ENCODE results near the gene BIRC3.
"Not testable (repeated sequence)": the region's sequence is repeated elsewhere in the genome, so short reads cannot be mapped to it uniquely, and the experiment has no call there.

Gene BIRC3

DNA sequence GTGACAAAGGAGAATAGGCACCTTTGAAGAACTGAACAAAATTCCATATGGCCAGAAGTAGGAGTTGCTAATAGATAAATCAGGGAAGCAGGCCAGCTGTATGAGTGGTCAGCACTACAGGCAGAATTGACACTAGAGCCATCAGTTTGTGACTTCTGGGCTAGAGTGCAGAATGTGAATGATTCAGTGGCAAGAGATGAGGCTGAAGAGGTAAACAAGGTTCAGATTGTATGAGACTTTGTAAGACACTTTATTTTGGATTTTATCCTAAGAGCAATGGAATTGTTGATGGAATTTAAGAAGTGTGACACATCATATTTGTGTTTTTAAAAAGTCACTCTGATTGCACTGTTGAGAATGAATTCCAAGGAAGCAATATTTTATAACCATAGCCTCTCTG lies 12.9 kb downstream of the BIRC3 start:
- Histone ChIP-seq H3K36me3 (ENCODE audit: insufficient read depth, low read length) (no peaks in the 10 kb centered on the region), H3K4me2 (ENCODE audit: low read length) (no peak overlapping the region), H3K27me3 (ENCODE audit: control insufficient read depth, insufficient read depth, low read length) (no peaks in the 10 kb centered on the region), H3K4me3 (ENCODE audit: low read length) (no peak overlapping the region), H3K4me1 (ENCODE audit: control insufficient read depth, insufficient read depth, low read length) (peaks cover 14% of the 10 kb centered on the region), H3K9ac (ENCODE audit: low read depth, low read length) (no peak overlapping the region), H3K9me3 (replicated peaks; ENCODE audit: low read length) (no peaks in the 10 kb centered on the region)

DNA sequence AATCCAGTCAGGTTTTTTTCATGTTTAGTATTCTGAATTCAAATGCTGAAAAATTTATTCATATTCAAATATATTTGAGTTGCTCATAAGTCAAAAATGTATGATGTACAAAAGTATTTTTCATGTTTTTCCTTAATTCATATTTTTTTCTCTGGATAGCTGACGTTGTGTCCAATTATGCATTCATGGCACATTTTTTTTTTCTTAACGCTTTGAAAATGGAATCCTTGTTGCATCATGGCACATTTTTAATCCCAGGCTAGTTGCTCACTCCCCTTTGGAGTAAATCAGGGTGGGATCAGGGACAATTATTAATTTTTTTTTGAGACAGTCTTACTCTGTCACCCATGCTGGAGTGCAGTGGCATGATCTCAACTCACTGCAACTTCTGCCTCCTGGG lies 14.1 kb downstream of the BIRC3 start:
- H3K36me3 ChIP-seq (ENCODE audit: insufficient read depth, low read length) = no peaks in the 10 kb centered on the region
- no peak overlapping the region for H3K9ac ChIP-seq (ENCODE audit: low read depth, low read length)
- no peak overlapping the region for H3K4me2 ChIP-seq (ENCODE audit: low read length)
- no peaks in the 10 kb centered on the region for H3K27me3 ChIP-seq (ENCODE audit: control insufficient read depth, insufficient read depth, low read length)
- H3K4me1 ChIP-seq (ENCODE audit: control insufficient read depth, insufficient read depth, low read length) = peaks cover 14% of the 10 kb centered on the region
- no peaks in the 10 kb centered on the region for H3K9me3 ChIP-seq (replicated peaks; ENCODE audit: low read length)
- no peak overlapping the region for H3K4me3 ChIP-seq (ENCODE audit: low read length)

DNA sequence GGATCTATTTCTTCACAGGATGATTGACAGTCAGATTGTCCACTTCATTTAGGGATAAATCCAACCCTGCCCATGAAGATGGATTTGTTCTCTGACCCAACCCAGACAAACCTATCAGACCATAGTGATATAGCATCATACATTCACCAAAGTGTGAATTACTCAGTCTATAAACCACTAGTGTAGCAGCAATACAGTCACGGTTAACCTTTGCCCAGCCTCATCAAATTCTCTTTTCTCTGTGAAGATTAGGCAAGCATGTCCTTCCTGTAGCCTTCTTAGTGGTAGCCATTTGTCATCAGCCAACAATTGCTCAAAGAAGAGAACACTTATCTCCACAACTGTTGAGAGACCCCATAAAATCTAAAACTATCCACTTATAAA lies 15.3 kb downstream of the BIRC3 start:
- Histone ChIP-seq H3K4me2 (ENCODE audit: low read length) (no peak overlapping the region), H3K4me1 (ENCODE audit: control insufficient read depth, insufficient read depth, low read length) (peaks cover 14% of the 10 kb centered on the region), H3K4me3 (ENCODE audit: low read length) (no peak overlapping the region), H3K36me3 (ENCODE audit: insufficient read depth, low read length) (no peaks in the 10 kb centered on the region), H3K9me3 (replicated peaks; ENCODE audit: low read length) (no peaks in the 10 kb centered on the region), H3K27me3 (ENCODE audit: control insufficient read depth, insufficient read depth, low read length) (no peaks in the 10 kb centered on the region), H3K9ac (ENCODE audit: low read depth, low read length) (no peak overlapping the region)

DNA sequence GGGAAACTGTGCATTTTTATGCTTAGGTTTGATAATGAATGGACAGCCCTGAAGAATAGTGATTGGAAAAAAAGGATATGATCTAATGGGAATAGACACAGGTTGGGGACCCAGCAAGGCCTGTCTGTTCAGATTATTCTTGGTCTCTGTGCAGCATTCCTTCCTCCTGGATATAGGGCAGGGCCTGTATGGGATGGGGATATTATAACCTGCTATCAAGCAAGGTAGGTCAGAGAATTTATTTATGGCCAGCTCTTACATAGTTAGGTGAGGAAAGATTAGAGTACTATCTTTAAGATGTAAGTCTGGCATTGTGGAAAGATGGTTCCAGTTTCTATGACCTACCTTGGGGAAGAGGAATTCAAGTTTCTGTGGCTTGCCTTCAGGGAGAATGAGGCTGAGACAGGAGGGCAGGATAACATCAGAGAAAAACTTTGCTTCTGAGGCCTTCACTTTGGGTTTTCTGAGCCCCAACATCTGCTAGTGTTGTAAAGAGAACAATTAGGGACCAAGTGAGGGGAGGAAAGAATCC lies 21.3 kb downstream of the BIRC3 start:
- Histone ChIP-seq H3K9ac (ENCODE audit: low read depth, low read length) (no peak overlapping the region), H3K4me3 (ENCODE audit: low read length) (no peak overlapping the region), H3K4me1 (ENCODE audit: control insufficient read depth, insufficient read depth, low read length) (peaks cover 15% of the 10 kb centered on the region), H3K9me3 (replicated peaks; ENCODE audit: low read length) (no peaks in the 10 kb centered on the region), H3K36me3 (ENCODE audit: insufficient read depth, low read length) (no peaks in the 10 kb centered on the region), H3K27me3 (ENCODE audit: control insufficient read depth, insufficient read depth, low read length) (no peaks in the 10 kb centered on the region), H3K4me2 (ENCODE audit: low read length) (no peak overlapping the region)

DNA sequence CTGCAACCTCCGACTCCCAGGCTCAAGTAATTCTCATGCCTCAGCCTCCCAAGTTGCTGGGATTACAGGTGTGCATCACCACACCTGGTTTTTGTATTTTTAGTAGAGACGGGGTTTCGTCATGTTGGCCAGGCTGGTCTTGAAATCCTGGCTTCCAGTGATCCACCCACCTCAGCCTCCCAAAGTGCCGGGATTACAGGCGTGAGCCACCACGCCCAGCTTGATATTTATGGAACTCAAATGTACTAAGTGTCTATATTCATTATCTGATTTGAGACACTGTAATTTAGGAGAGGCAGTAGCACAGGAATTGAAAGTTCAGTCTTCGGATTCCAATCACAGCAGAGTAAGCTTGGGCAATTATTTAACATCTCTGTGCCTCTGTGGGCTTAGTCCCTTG lies 24.0 kb downstream of the BIRC3 start:
- not testable (repeated sequence) for H3K27me3 ChIP-seq (ENCODE audit: control insufficient read depth, insufficient read depth, low read length); H3K9ac ChIP-seq (ENCODE audit: low read depth, low read length); H3K4me2 ChIP-seq (ENCODE audit: low read length); H3K36me3 ChIP-seq (ENCODE audit: insufficient read depth, low read length); H3K4me3 ChIP-seq (ENCODE audit: low read length); H3K9me3 ChIP-seq (replicated peaks; ENCODE audit: low read length)
- peaks cover 36% of the 10 kb centered on the region for H3K4me1 ChIP-seq (ENCODE audit: control insufficient read depth, insufficient read depth, low read length)

DNA sequence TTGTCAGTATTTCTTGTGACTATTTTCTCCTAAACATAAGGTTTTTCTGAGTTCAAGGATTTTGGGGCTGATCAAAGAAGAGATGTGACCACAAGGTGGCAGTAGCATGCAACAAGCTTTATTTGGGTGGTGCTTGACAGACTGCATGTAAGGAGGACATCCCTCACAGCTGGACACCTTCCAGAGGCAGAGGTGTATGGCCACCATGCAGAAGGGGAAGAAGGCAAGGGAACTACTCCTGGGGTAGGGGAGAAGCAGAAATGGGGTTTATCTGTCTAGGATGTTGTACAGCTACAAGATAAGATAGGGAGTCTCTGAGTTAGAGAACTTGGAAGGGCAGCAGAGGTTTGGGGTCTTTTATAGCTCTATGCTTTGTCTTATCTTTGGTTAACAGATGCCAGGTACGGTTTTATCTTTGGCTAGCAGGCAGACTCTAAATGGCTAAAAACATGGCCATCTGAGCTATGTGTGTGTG lies 24.6 kb downstream of the BIRC3 start:
- Histone ChIP-seq H3K4me2 (ENCODE audit: low read length) (no peak overlapping the region), H3K36me3 (ENCODE audit: insufficient read depth, low read length) (no peaks in the 10 kb centered on the region)

DNA sequence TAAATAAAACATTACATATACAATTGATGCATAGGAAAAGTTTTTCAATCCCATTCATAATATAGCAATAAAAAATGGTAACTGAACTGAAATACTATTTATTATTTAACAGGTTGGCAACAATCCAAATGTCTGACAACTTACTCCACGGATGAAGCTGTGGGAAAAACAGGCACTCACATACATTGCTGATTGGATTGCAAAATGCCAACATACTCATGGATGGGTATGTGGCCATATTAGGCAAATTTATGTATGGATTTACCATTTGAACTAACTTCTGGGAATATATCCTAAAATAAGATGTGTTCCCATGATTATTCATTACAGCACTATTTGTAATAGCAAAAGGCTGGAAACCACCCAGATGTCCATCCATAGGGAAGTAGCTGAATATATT lies 26.5 kb downstream of the BIRC3 start:
- no peaks in the 10 kb centered on the region for H3K36me3 ChIP-seq (ENCODE audit: insufficient read depth, low read length)
- no peak overlapping the region for H3K4me3 ChIP-seq (ENCODE audit: low read length)
- no peak overlapping the region for H3K4me2 ChIP-seq (ENCODE audit: low read length)
- H3K27me3 ChIP-seq (ENCODE audit: control insufficient read depth, insufficient read depth, low read length) = no peaks in the 10 kb centered on the region
- H3K9me3 ChIP-seq (replicated peaks; ENCODE audit: low read length) = no peaks in the 10 kb centered on the region
- no peak overlapping the region for H3K9ac ChIP-seq (ENCODE audit: low read depth, low read length)
- H3K4me1 ChIP-seq (ENCODE audit: control insufficient read depth, insufficient read depth, low read length) = peaks cover 37% of the 10 kb centered on the region

More for the DNA sequence above, 24.6 kb downstream of the BIRC3 start:
- Histone ChIP-seq H3K9me3 (replicated peaks; ENCODE audit: low read length) (no peaks in the 10 kb centered on the region), H3K4me1 (ENCODE audit: control insufficient read depth, insufficient read depth, low read length) (peaks cover 36% of the 10 kb centered on the region), H3K9ac (ENCODE audit: low read depth, low read length) (no peak overlapping the region), H3K27me3 (ENCODE audit: control insufficient read depth, insufficient read depth, low read length) (no peaks in the 10 kb centered on the region), H3K4me3 (ENCODE audit: low read length) (no peak overlapping the region)

GRCh38 chr11:102345904-102346303 lies 28.6 kb downstream of the BIRC3 start:
- Histone ChIP-seq H3K4me1 (ENCODE audit: control insufficient read depth, insufficient read depth, low read length) (peaks cover 45% of the 10 kb centered on the region), H3K9me3 (replicated peaks; ENCODE audit: low read length) (no peaks in the 10 kb centered on the region), H3K4me3 (ENCODE audit: low read length) (peak overlapping the region; percentile 75), H3K36me3 (ENCODE audit: insufficient read depth, low read length) (peaks cover 12% of the 10 kb centered on the region), H3K27me3 (ENCODE audit: control insufficient read depth, insufficient read depth, low read length) (no peaks in the 10 kb centered on the region), H3K4me2 (ENCODE audit: low read length) (peak overlapping the region; percentile 87), H3K9ac (ENCODE audit: low read depth, low read length) (peak overlapping the region; percentile 92)

- peak overlapping the region; percentile 75 for H3K4me3 ChIP-seq (ENCODE audit: low read length)
- peak overlapping the region; percentile 92 for H3K9ac ChIP-seq (ENCODE audit: low read depth, low read length)
- H3K9me3 ChIP-seq (replicated peaks; ENCODE audit: low read length) = no peaks in the 10 kb centered on the region
- H3K4me2 ChIP-seq (ENCODE audit: low read length) = peak overlapping the region; percentile 87
- H3K4me1 ChIP-seq (ENCODE audit: control insufficient read depth, insufficient read depth, low read length) = peaks cover 43% of the 10 kb centered on the region
- H3K36me3 ChIP-seq (ENCODE audit: insufficient read depth, low read length) = peaks cover 16% of the 10 kb centered on the region
- H3K27me3 ChIP-seq (ENCODE audit: control insufficient read depth, insufficient read depth, low read length) = no peaks in the 10 kb centered on the region
These were observed 29.1 kb downstream of the BIRC3 start for GRCh38 chr11:102346456-102346747.

- Histone ChIP-seq H3K9me3 (replicated peaks; ENCODE audit: low read length) (no peaks in the 10 kb centered on the region), H3K36me3 (ENCODE audit: insufficient read depth, low read length) (peaks cover 16% of the 10 kb centered on the region), H3K9ac (ENCODE audit: low read depth, low read length) (peak within 1 kb of the TSS; percentile 92), H3K4me2 (ENCODE audit: low read length) (peak within 1 kb of the TSS; percentile 87), H3K4me3 (ENCODE audit: low read length) (peak within 1 kb of the TSS; percentile 75), H3K27me3 (ENCODE audit: control insufficient read depth, insufficient read depth, low read length) (no peaks in the 10 kb centered on the region), H3K4me1 (ENCODE audit: control insufficient read depth, insufficient read depth, low read length) (peaks cover 39% of the 10 kb centered on the region)
These were observed 29.6 kb downstream of the BIRC3 start, which contains the start of gene BIRC2 for GRCh38 chr11:102346748-102347461. Gene BIRC2, plus strand, starts transcription at chr11:102347214. Its CDS starts 2,641 bp downstream, at chr11:102349855.

DNA sequence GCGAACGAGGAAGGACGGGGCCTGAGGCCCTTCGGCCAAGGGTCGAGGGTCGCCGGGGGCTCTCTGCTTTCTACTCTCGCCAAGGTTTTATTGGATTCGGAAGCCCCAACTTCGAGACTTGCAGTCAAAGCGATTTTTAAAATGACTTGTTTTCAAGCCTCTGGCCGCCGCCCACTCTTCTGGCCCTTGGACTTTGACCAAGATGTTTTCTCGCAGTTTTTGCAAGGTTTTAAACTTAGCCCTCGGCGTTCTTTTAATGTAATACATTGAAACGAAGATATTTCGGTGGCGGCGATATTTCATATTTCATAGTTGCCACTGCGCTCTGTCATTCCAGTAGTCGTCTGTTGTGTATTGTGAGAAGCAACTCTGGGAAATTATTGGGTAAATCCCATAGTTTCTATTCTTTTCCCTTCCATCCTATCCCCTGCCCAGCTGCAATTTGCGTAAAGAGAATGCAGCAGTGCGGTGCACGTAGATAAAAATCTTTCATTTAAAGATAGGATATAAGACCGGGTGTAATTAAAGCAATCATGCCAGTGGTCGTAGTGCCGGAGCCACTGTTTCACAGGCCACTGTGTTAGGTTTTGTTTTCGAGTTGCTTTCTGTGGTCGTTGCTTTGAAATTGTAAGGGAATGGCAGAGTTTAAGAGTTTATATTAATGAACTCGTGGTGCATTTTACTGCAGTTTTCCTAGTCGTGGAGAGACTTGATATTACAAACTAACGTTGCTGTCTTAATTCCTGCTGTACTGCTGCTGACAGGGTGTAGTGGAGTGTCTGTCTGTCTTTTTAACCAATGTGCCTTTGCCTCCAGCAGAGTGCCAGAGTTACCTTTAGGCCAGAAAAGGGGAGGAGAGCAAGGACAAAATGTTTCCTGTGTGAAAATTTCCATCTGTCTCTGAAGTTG lies 30.4 kb downstream of the BIRC3 start:
- H3K9ac ChIP-seq (ENCODE audit: low read depth, low read length) = peak overlapping the region; percentile 92
- peaks cover 38% of the 10 kb centered on the region for H3K4me1 ChIP-seq (ENCODE audit: control insufficient read depth, insufficient read depth, low read length)
- H3K36me3 ChIP-seq (ENCODE audit: insufficient read depth, low read length) = peaks cover 16% of the 10 kb centered on the region
- no peaks in the 10 kb centered on the region for H3K9me3 ChIP-seq (replicated peaks; ENCODE audit: low read length)
- peak overlapping the region; percentile 75 for H3K4me3 ChIP-seq (ENCODE audit: low read length)
- H3K27me3 ChIP-seq (ENCODE audit: control insufficient read depth, insufficient read depth, low read length) = no peaks in the 10 kb centered on the region
- peak overlapping the region; percentile 76 for H3K4me2 ChIP-seq (ENCODE audit: low read length)
